Naive thymus-derived CD4-positive, alpha-beta T cell (primary cell): Measurements from ENCODE around the gene PRG3. TPM values are rescaled to one million over a fixed set of nuclear protein-coding genes. Genes with fewer than 3 reads are reported as not detected.

Source experiments
- ATAC-seq: fragments of 150-1000 bp; cut with Tn5 transposase; 2 replicates; pipeline ENCODE4 v1.10.0; 2021; ENCODE audit warnings: mild to moderate bottlenecking, moderate library complexity
- CTCF ChIA-PET: fragments of 350-600 bp; sonication (Branson Sonifier 250); formaldehyde crosslinking; loops from one replicate; lab custom pipeline; 2021; ENCODE audit warnings: antibody characterized with exemption; lab: Charles Lee
- POLR2A ChIA-PET: fragments of 350-600 bp; sonication (Branson Sonifier 250); formaldehyde crosslinking; loops from one replicate; lab custom pipeline; 2021; ENCODE audit warnings: antibody characterized with exemption, inconsistent platforms; lab: Charles Lee
- DNase-seq, 9 donors: peaks; one replicate each; pipeline versions ENCODE4 v3.0.0 to v3.0.0-alpha.2; 2020 to 2022; ENCODE audit warnings: mixed read lengths in 1 of 9
- H3K27ac ChIP-seq: one replicate; pipeline ENCODE4 v1.7.0; 2013; ENCODE audit warnings: mild to moderate bottlenecking, low read depth, low read length, moderate library complexity
- H3K27me3 ChIP-seq, 2 donors: one replicate each; pipeline ENCODE4 v1.7.0; 2013; ENCODE audit warnings: low read length in 2 of 2, mild to moderate bottlenecking in 2 of 2, moderate library complexity in 2 of 2; ENCODE audit not compliant: control insufficient read depth in 2 of 2, insufficient read depth in 2 of 2
- H3K36me3 ChIP-seq, 3 experiments: 1 replicate in 2 of 3; 2 replicates in 1 of 3; pipeline ENCODE4 v1.7.0; 2013; ENCODE audit warnings: low read length in 3 of 3, mild to moderate bottlenecking in 3 of 3, moderate library complexity in 1 of 3; ENCODE audit not compliant: insufficient read depth in 3 of 3, control insufficient read depth in 2 of 3
- H3K4me1 ChIP-seq, 2 donors: one replicate each; pipeline ENCODE4 v1.7.0; 2013; ENCODE audit warnings: low read length in 2 of 2, mild to moderate bottlenecking in 2 of 2, moderate library complexity in 1 of 2; ENCODE audit not compliant: control insufficient read depth in 2 of 2, insufficient read depth in 2 of 2
- H3K4me3 ChIP-seq: 2 replicates; pipeline ENCODE4 v1.7.0; 2013; ENCODE audit warnings: mild to moderate bottlenecking, low read length
- H3K9me3 ChIP-seq, 3 experiments: 1 replicate in 2 of 3; 2 replicates in 1 of 3; pipeline ENCODE4 v1.7.0; 2013; ENCODE audit warnings: low read length in 3 of 3; ENCODE audit not compliant: control insufficient read depth in 2 of 3
- H3K27ac Mint-ChIP-seq, 9 donors: one replicate each; pipeline ENCODE4 v1.8.0; 2020 to 2022; ENCODE audit warnings: mixed read lengths in 9 of 9, mild to moderate bottlenecking in 8 of 9, moderate library complexity in 5 of 9, inconsistent platforms in 2 of 9
- H3K27me3 Mint-ChIP-seq, 5 donors: one replicate each; pipeline ENCODE4 v1.8.0; 2021 to 2022; ENCODE audit warnings: mixed read lengths in 5 of 5, mild to moderate bottlenecking in 1 of 5
- H3K36me3 Mint-ChIP-seq, 5 donors: one replicate each; pipeline ENCODE4 v1.8.0; 2020 to 2022; ENCODE audit warnings: mixed read lengths in 5 of 5, mild to moderate bottlenecking in 3 of 5, inconsistent platforms in 1 of 5
- H3K4me1 Mint-ChIP-seq, 7 donors: one replicate each; pipeline ENCODE4 v1.8.0; 2020 to 2022; ENCODE audit warnings: mixed read lengths in 7 of 7, mild to moderate bottlenecking in 3 of 7, inconsistent platforms in 1 of 7
- H3K4me3 Mint-ChIP-seq, 10 donors: one replicate each; pipeline ENCODE4 v1.8.0; 2020 to 2022; ENCODE audit warnings: mild to moderate bottlenecking in 10 of 10, mixed read lengths in 10 of 10, moderate library complexity in 6 of 10, inconsistent platforms in 2 of 10
- H3K9me3 Mint-ChIP-seq, 11 donors: one replicate each; pipeline ENCODE4 v1.8.0; 2020 to 2022; ENCODE audit warnings: mixed read lengths in 11 of 11, mild to moderate bottlenecking in 4 of 11, inconsistent platforms in 1 of 11, moderate library complexity in 1 of 11
- intact Hi-C, 2 donors: fragments of 100-400 bp; cut with micrococcal nuclease; formaldehyde crosslinking; loops; one replicate each; pipeline ENCODE4 v1.15.1; 2023
- polyA plus RNA-seq, 2 donors: library from polyadenylated mRNA; unstranded; fragments of 300-500 nt; fragmentation: Illumina TruSeq; gene quantifications; one replicate each; pipeline ENCODE4 v1.2.3, GENCODE V29; 2021
- total RNA-seq, 6 experiments: library from RNA in 5 of 6; stranded (reverse) in 5 of 6; gene quantifications; 1 replicate in 5 of 6; 2 replicates in 1 of 6; pipeline ENCODE4 v1.2.3 and lab custom pipeline; 2021 to 2026

The PRG3 gene
- total and polyA plus RNA-seq, 7 experiments from 2014 or later: not detected

DNA sequence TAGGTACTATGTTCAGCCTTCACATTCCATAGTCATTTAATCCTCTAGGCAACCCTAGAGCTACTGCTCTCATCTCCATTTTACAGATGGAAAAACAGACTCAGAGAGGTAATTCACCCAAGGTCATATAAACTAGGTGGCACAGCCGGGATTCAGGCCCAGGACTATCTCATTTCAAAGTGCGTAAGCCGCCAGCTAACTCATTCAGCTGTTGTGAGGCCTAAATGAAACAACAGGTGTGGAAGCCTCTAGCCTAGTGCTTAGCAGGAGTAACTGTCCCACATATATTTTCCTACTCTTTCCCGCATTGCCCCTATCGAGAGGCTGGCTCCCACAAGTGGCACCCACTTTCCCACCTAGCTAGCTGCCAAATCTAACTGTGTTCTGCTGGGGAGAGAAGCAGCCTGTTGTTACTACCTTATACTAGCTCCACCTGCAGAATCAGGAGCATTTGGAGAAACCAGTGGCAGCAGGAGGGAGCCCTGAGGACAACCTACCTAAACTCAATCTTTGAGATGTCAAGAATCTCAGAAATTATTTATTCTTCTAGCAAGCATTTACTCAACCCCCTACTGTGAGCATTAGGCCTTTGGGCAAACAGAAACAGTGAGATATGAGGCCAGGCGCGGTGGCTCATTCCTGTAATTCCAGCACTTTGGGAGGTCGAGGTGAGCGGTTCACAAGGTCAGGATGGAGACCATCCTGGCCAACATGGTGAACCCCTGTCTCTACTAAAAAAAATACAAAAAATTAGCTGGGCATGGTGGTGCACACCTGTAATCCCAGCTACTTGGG is 20.9 kb downstream of the PRG3 start:
- DNase-seq (no peak), ATAC-seq (no peak)
- H3K4me1 Mint-ChIP-seq: peaks cover 0 to 6% (median 0%) of the 10 kb centered on the region in 7 donors
- H3K9me3 Mint-ChIP-seq: peaks cover 0 to 2% (median 0%) of the 10 kb centered on the region in 11 donors
- intact Hi-C loops: no loop called here
- CTCF ChIA-PET: interaction anchor here (0.8 kb wide), 1 partner anchor 9 kb away, joined by 4 read pairs; no protein-coding TSS in a partner anchor
- Histone ChIP-seq H3K4me3 (no peak overlapping the region), H3K9me3 (no peaks in the 10 kb centered on the region), H3K27ac (no peak overlapping the region), H3K27me3 (peaks cover 0 to 5% of the 10 kb centered on the region in 2 donors), H3K4me1 (no peaks in the 10 kb centered on the region), H3K36me3 (no peaks in the 10 kb centered on the region)
- peaks cover 0 to 13% (median 5%) of the 10 kb centered on the region in 5 donors for H3K27me3 Mint-ChIP-seq
- POLR2A ChIA-PET: no interaction called here
- no peak overlapping the region for H3K4me3 Mint-ChIP-seq
- H3K27ac Mint-ChIP-seq: no peak overlapping the region
- no peaks in the 10 kb centered on the region for H3K36me3 Mint-ChIP-seq

DNA sequence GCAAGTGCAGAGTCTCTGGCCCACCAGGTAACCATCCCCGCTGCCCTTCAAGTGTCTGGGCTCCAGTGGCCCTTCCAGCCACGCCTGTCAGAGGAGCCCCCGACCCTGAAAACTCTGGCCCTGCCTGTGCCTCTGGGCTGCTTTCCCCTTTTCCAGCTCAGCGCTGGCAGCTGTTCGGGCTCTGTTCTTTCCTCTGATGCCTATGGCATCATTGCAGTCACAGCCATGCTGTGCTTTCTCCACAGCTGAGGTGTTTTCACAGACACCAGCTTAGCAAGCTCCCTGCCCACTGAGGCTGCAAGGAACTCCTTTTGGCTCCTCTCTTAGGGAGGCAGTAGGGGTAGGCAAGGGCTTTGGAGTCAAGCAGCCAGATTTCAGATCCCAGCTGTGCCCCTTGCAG is 21.6 kb downstream of the PRG3 start:
- CTCF ChIA-PET: no interaction called here
- Histone ChIP-seq H3K27ac (no peak overlapping the region), H3K4me3 (no peak overlapping the region), H3K9me3 (no peaks in the 10 kb centered on the region), H3K27me3 (peaks cover 0 to 5% of the 10 kb centered on the region in 2 donors), H3K36me3 (no peaks in the 10 kb centered on the region), H3K4me1 (no peaks in the 10 kb centered on the region)
- Mint-ChIP-seq H3K4me1 (peaks cover 0 to 6% (median 0%) of the 10 kb centered on the region in 7 donors), H3K9me3 (peaks cover 0 to 2% (median 0%) of the 10 kb centered on the region in 11 donors), H3K27ac (no peak overlapping the region), H3K27me3 (peaks cover 5 to 20% (median 9%) of the 10 kb centered on the region in 5 donors), H3K36me3 (no peaks in the 10 kb centered on the region), H3K4me3 (no peak overlapping the region)
- ATAC-seq (no peak), DNase-seq (no peak)
- POLR2A ChIA-PET: no interaction called here
- intact Hi-C loops: no loop called here

DNA sequence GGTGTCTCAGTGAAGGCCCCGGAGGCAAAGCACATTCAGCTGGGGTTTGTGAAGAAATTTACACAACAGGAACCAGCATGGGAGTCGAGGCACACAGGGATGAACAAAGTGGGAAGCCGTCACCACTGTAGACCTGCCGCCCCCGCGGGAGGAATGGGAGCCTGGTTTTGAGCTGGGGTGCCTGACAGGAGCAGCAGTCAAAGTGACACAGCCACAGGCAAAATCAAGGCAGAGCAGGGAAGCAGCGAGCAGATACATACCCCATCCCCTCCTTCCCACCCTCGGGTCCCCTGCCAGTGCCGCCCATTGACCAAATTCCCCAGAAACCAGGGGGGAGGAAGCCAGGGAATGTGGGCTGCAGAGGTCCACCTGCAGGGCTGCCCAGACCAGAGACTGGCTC is 22.0 kb downstream of the PRG3 start:
- no peaks in the 10 kb centered on the region for H3K9me3 ChIP-seq
- CTCF ChIA-PET: no interaction called here
- POLR2A ChIA-PET: no interaction called here
- H3K27me3 ChIP-seq: peaks cover 0 to 3% of the 10 kb centered on the region in 2 donors
- no peak overlapping the region for H3K4me3 Mint-ChIP-seq
- no peak overlapping the region for H3K27ac ChIP-seq
- DNase-seq: no peak
- H3K27me3 Mint-ChIP-seq: peaks cover 8 to 23% (median 12%) of the 10 kb centered on the region in 5 donors
- H3K36me3 Mint-ChIP-seq: no peaks in the 10 kb centered on the region
- peaks cover 0 to 6% (median 0%) of the 10 kb centered on the region in 7 donors for H3K4me1 Mint-ChIP-seq
- intact Hi-C loops: no loop called here
- no peak overlapping the region for H3K4me3 ChIP-seq
- H3K27ac Mint-ChIP-seq: no peak overlapping the region
- H3K9me3 Mint-ChIP-seq: peaks cover 0 to 2% (median 0%) of the 10 kb centered on the region in 11 donors
- no peaks in the 10 kb centered on the region for H3K4me1 ChIP-seq
- H3K36me3 ChIP-seq: no peaks in the 10 kb centered on the region
- ATAC-seq: no peak

DNA sequence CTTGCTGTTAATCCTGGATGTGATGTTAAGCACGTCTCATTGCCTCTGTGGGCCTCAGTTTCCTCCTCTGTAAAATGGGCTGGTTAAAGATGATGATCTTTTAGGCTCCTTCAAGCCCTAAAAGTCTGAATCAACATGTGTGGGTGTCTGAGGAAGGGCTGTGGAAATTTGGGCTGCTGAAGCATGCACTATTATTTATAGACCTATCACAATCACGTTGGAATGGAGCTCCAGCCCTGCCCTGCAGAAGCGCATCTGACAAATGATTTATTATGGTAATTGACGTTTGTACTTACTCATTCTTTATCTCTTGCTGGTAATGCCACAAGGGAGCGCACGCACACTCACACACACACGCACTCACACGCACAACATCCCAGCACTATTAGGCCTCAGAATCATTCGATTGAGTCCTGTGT is 22.4 kb downstream of the PRG3 start:
- Histone ChIP-seq H3K9me3 (no peaks in the 10 kb centered on the region), H3K36me3 (no peaks in the 10 kb centered on the region), H3K4me1 (no peaks in the 10 kb centered on the region), H3K27me3 (no peaks in the 10 kb centered on the region), H3K4me3 (no peak overlapping the region), H3K27ac (no peak overlapping the region)
- DNase-seq (no peak), ATAC-seq (no peak)
- ChIA-PET POLR2A (no interaction called here), CTCF (interaction anchor here (1.2 kb wide), 1 partner anchor 13 kb away, joined by 4 read pairs; no protein-coding TSS in a partner anchor)
- H3K4me1 Mint-ChIP-seq: peaks cover 0 to 6% (median 0%) of the 10 kb centered on the region in 7 donors
- intact Hi-C loops: no loop called here
- H3K36me3 Mint-ChIP-seq: no peaks in the 10 kb centered on the region
- peaks cover 8 to 25% (median 12%) of the 10 kb centered on the region in 5 donors for H3K27me3 Mint-ChIP-seq
- no peak overlapping the region for H3K4me3 Mint-ChIP-seq
- H3K27ac Mint-ChIP-seq: no peak overlapping the region
- H3K9me3 Mint-ChIP-seq: peaks cover 0 to 2% (median 0%) of the 10 kb centered on the region in 11 donors

DNA sequence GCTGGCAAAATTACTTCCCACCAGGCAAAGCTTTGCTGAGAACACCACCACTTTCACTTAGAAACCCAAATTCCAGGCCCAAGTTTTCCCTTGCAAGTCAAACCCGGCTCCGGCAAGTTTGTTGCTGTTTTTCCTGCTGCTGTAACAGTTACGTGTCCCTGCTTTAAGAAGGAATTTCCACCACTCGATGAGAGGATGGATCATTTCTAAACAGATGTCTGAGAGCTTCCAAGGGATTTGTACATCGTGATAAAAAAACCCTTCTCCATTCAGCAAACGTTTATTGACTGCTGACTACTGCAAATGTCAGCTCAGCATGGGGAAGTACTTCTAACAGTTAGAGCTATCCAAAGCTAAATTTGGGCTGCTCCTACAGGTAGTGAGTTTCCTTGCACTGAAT is 23.1 kb downstream of the PRG3 start:
- peaks cover 0 to 2% (median 0%) of the 10 kb centered on the region in 11 donors for H3K9me3 Mint-ChIP-seq
- CTCF ChIA-PET: interaction anchor here (0.6 to 1.2 kb wide), 2 partner anchors 12 to 291 kb away, joined by 4 read pairs; no protein-coding TSS in a partner anchor
- H3K4me1 ChIP-seq: no peaks in the 10 kb centered on the region
- intact Hi-C loops: no loop called here
- no peak for DNase-seq
- no peak overlapping the region for H3K4me3 ChIP-seq
- H3K27me3 ChIP-seq: no peaks in the 10 kb centered on the region
- peaks cover 8 to 29% (median 12%) of the 10 kb centered on the region in 5 donors for H3K27me3 Mint-ChIP-seq
- H3K9me3 ChIP-seq: no peaks in the 10 kb centered on the region
- no peaks in the 10 kb centered on the region for H3K36me3 ChIP-seq
- peaks cover 0 to 6% (median 0%) of the 10 kb centered on the region in 7 donors for H3K4me1 Mint-ChIP-seq
- no peak for ATAC-seq
- no peaks in the 10 kb centered on the region for H3K36me3 Mint-ChIP-seq
- no peak overlapping the region for H3K4me3 Mint-ChIP-seq
- H3K27ac Mint-ChIP-seq: no peak overlapping the region
- H3K27ac ChIP-seq: no peak overlapping the region
- POLR2A ChIA-PET: no interaction called here

DNA sequence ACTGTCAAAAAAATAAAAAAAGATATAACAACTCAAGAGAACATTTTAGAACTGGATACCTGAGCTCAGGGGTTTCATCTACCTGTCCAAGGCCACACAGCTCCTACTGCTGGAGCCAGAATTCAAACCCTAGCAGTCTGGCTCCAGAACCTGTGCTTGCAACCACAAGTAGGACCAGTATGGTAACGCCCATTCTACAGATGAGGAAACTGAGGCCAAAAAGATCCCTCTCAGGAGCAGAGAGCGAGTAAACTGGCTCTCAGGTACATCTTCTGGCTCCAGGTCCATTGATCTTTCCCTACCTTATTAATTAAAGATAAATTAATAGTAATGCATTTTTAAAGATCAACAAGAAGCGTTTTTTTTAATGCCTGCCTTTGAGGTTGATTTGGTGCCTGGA is 23.6 kb downstream of the PRG3 start:
- H3K4me3 Mint-ChIP-seq: no peak overlapping the region
- no peaks in the 10 kb centered on the region for H3K36me3 ChIP-seq
- ATAC-seq (no peak), DNase-seq (no peak)
- no peak overlapping the region for H3K27ac ChIP-seq
- intact Hi-C loops: no loop called here
- ChIA-PET CTCF (interaction anchor here (0.6 to 1.2 kb wide), 2 partner anchors 12 to 292 kb away, joined by 4 read pairs; no protein-coding TSS in a partner anchor), POLR2A (no interaction called here)
- no peak overlapping the region for H3K4me3 ChIP-seq
- no peaks in the 10 kb centered on the region for H3K9me3 ChIP-seq
- peaks cover 0 to 6% (median 0%) of the 10 kb centered on the region in 7 donors for H3K4me1 Mint-ChIP-seq
- peaks cover 0 to 2% (median 0%) of the 10 kb centered on the region in 11 donors for H3K9me3 Mint-ChIP-seq
- no peaks in the 10 kb centered on the region for H3K36me3 Mint-ChIP-seq
- no peaks in the 10 kb centered on the region for H3K27me3 ChIP-seq
- H3K4me1 ChIP-seq: no peaks in the 10 kb centered on the region
- H3K27ac Mint-ChIP-seq: no peak overlapping the region
- H3K27me3 Mint-ChIP-seq: peaks cover 8 to 34% (median 12%) of the 10 kb centered on the region in 5 donors
